GM12875 (cell line): Measurements from ENCODE around the gene COL2A1.

Experiments used
- H3K4me3 ChIP-seq: one replicate; pipeline ENCODE4 v1.5.1; 2011; ENCODE audit warnings: low read depth, low read length, control low read depth
- CTCF ChIP-seq: IDR thresholded peaks from 2 replicates; pipeline ENCODE4 v1.5.1; 2011; ENCODE audit warnings: low read depth, mild to moderate bottlenecking, control low read depth, inconsistent platforms, low read length, moderate library complexity, borderline replicate concordance; ENCODE audit not compliant: insufficient read depth

The COL2A1 gene

GRCh38 chr12:47970843-47971242 is 33.4 kb downstream of the COL2A1 start:
- no peak for TF ChIP-seq CTCF
- no peak overlapping the region for H3K4me3 ChIP-seq

GRCh38 chr12:47969845-47970244 is 34.4 kb downstream of the COL2A1 start:
- H3K4me3 ChIP-seq: no peak overlapping the region
- no peak for TF ChIP-seq CTCF

GRCh38 chr12:47967461-47968321 is 36.6 kb downstream of the COL2A1 start:
- no peak overlapping the region for H3K4me3 ChIP-seq
- TF ChIP-seq CTCF: no peak

GRCh38 chr12:47965581-47965980 is 38.7 kb downstream of the COL2A1 start:
- no peak overlapping the region for H3K4me3 ChIP-seq
- TF ChIP-seq CTCF: no peak

GRCh38 chr12:47964106-47964728 is 40.1 kb downstream of the COL2A1 start:
- no peak for TF ChIP-seq CTCF
- H3K4me3 ChIP-seq: peak overlapping the region; percentile 92

- TF ChIP-seq CTCF: peak; percentile 99
- peak within 1 kb of the TSS; percentile 92 for H3K4me3 ChIP-seq
Observed at GRCh38 chr12:47963340-47964040, 40.8 kb downstream of the COL2A1 start, which contains the start of gene TMEM106C. Gene TMEM106C (plus strand): TSS chr12:47963596. CDS start chr12:47964237, 641 bp downstream.
